ENCODE data around the gene OGFR. TPM values are rescaled to one million over a fixed set of nuclear protein-coding genes. Genes with fewer than 3 reads are reported as not detected.

Gene OGFR
- total RNA-seq, 1 experiment from 2014 or later = 73.6 TPM

DNA sequence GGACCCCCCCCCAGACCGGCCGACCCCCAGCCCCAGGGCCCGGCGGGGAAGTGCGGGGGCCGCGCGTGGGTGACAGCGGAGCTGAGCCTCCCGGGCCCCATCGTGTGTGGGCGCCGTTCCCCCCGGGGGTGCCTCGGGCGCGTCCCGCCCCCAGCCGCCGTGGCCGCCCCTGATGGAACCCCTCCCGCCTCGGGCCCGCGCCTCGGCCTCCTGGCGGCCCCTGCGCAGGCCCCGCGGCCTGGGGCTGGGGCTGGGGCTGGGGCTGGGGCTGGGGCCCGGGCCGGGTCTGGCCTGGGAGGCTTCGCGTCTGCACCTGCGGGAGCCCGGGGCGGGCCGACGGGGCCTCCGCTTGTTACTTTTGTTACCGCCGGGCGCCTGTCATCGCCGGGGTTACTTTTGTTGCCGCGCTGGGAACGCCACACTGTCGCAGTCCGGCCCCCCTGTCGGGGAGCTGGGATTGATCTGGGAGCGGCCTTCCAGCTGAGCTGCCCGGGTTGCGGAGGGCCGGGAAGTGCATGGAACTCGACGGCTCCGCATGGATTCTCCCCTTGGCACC is 598 bp downstream of the OGFR start:
- Histone ChIP-seq H3K9me2 (ENCODE audit: insufficient read depth) (no peaks in the 10 kb centered on the region), H3K79me2 (ENCODE audit: insufficient read depth, low read length) (peaks cover 54% of the 10 kb centered on the region), H3K27ac (ENCODE audit: low read depth, low read length) (peak overlapping the region; percentile 94), H3K4me3 (replicated peaks in 1 of 2; ENCODE audit: low read depth in 1 of 2, low read length in 2 of 2) (peak overlapping the region; percentile 79 to 83), H3K4me1 (ENCODE audit: control insufficient read depth in 1 of 2, insufficient read depth in 2 of 2, low read length in 2 of 2) (peaks cover 19 to 35% of the 10 kb centered on the region in 2 experiments; a peak in 3 of 4 replicates), H3K27me3 (ENCODE audit: insufficient read depth, low read length) (no peaks in the 10 kb centered on the region), H3K4me2 (ENCODE audit: low read length) (peak overlapping the region; percentile 98), H3K36me3 (ENCODE audit: control insufficient read depth in 1 of 2, insufficient read depth in 2 of 2, low read length in 2 of 2) (peaks cover 21 to 35% of the 10 kb centered on the region in 2 experiments), H4K20me1 (ENCODE audit: insufficient read depth) (no peaks in the 10 kb centered on the region; the same call in 1 of the 2 replicates), H3K9me3 (ENCODE audit: control insufficient read depth in 1 of 2, insufficient read depth in 1 of 2, low read depth in 1 of 2, low read length in 2 of 2) (no peaks in the 10 kb centered on the region), H2AFZ (ENCODE audit: low read depth, low read length, poor library complexity, severe bottlenecking) (no peak overlapping the region), H3K9ac (ENCODE audit: low read length) (peak overlapping the region; percentile 79)
- DNase-seq (ENCODE audit: low read depth, low spot score) = no peak
- CTCF ChIA-PET = interaction anchor here (1.5 kb wide), 1 partner anchor 10 kb away, joined by 5 read pairs; no protein-coding TSS in a partner anchor
- no TSS peak for BruUV-seq (replicated peaks)
- ATAC-seq = peak; percentile 26
- intact Hi-C loops (cut with micrococcal nuclease) = loop anchor here (10.0 kb wide), 1 partner anchor 500 kb away; the partner anchor contains the start of gene ADRM1
- RAD21 ChIA-PET (ENCODE audit: low non-redundant PET in 1 of 2, low total read pairs in 2 of 2, uncharacterized antibody in 2 of 2, unreplicated experiment in 2 of 2) = no interaction called here
- POLR2A ChIA-PET = interaction anchor here (0.7 to 1.6 kb wide), 2 partner anchors 9 to 10 kb away, joined by 3 to 7 read pairs; partner anchors contain the start of gene MRGBP
- peak; percentile 92; the same call in 1 of the 2 replicates for TF ChIP-seq ZFX (IDR thresholded peaks at IDR 0.05)
- TF ChIP-seq ZNF274 (IDR thresholded peaks at IDR 0.05; ENCODE audit: low read depth, low read length) = no peak
- TF ChIP-seq TCF7L2 (IDR thresholded peaks at IDR 0.05; ENCODE audit: borderline replicate concordance, extremely low read depth, insufficient read depth, insufficient read length) = peak; percentile 16
- TF ChIP-seq RAD21 (IDR thresholded peaks at IDR 0.05; ENCODE audit: low read depth) = no peak
- TF ChIP-seq, protein P1, sequence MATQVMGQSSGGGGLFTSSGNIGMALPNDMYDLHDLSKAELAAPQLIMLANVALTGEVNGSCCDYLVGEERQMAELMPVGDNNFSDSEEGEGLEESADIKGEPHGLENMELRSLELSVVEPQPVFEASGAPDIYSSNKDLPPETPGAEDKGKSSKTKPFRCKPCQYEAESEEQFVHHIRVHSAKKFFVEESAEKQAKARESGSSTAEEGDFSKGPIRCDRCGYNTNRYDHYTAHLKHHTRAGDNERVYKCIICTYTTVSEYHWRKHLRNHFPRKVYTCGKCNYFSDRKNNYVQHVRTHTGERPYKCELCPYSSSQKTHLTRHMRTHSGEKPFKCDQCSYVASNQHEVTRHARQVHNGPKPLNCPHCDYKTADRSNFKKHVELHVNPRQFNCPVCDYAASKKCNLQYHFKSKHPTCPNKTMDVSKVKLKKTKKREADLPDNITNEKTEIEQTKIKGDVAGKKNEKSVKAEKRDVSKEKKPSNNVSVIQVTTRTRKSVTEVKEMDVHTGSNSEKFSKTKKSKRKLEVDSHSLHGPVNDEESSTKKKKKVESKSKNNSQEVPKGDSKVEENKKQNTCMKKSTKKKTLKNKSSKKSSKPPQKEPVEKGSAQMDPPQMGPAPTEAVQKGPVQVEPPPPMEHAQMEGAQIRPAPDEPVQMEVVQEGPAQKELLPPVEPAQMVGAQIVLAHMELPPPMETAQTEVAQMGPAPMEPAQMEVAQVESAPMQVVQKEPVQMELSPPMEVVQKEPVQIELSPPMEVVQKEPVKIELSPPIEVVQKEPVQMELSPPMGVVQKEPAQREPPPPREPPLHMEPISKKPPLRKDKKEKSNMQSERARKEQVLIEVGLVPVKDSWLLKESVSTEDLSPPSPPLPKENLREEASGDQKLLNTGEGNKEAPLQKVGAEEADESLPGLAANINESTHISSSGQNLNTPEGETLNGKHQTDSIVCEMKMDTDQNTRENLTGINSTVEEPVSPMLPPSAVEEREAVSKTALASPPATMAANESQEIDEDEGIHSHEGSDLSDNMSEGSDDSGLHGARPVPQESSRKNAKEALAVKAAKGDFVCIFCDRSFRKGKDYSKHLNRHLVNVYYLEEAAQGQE (IDR thresholded peaks at IDR 0.05; ENCODE audit: low read depth) = no peak
- TF ChIP-seq SRF (IDR thresholded peaks at IDR 0.05; ENCODE audit: low read depth) = no peak
- TF ChIP-seq POLR2AphosphoS5 (IDR thresholded peaks at IDR 0.05; ENCODE audit: low read depth, low read length) = no peak
- TF ChIP-seq YY1 (IDR thresholded peaks at IDR 0.05; ENCODE audit: extremely low read depth, insufficient replicate concordance, low read depth, low read length) = no peak
- no peak for TF ChIP-seq CEBPB (IDR thresholded peaks at IDR 0.05; ENCODE audit: low read depth)
- no peak for TF ChIP-seq EGR1 (IDR thresholded peaks at IDR 0.05; ENCODE audit: low read depth)
- TF ChIP-seq ELF1 (IDR thresholded peaks at IDR 0.05; ENCODE audit: borderline replicate concordance, low read depth) = no peak

Data from HCT116 (cell line).